K562 (cell line): ENCODE measurements around the gene CPPED1. TPM values are rescaled to one million over a fixed set of nuclear protein-coding genes. Genes with fewer than 3 reads are reported as not detected.

Experiments
- ATAC-seq: fragments of 200-7000 bp; cut with Tn5 transposase; 3 replicates; pipeline ENCODE4 v1.9.1; 2020; ENCODE audit warnings: moderate library complexity
- BruUV-seq: library from RNA; stranded (reverse); fragments of 400-500 nt; replicated peaks from 2 replicates; lab custom pipeline; 2021; lab: Mats Ljungman, UMichigan
- CTCF ChIA-PET: fragments of 300-600 bp; formaldehyde crosslinking; extraction: SDS; loops from one replicate; lab custom pipeline; 2021; ENCODE audit warnings: low intra/inter-chr PET ratio; lab: Yijun Ruan, JAX
- POLR2A ChIA-PET: fragments of 300-600, 350-650 bp; sonication (Branson Sonifier 250); formaldehyde crosslinking; extraction: SDS; loops from one replicate; lab custom pipeline; 2021; ENCODE audit warnings: antibody characterized with exemption, inconsistent platforms; lab: Yijun Ruan, JAX
- DNase-seq, 4 experiments: peaks; one replicate each; pipeline versions ENCODE4 v3.0.0 to v3.0.0-alpha.2; 2011 to 2018; ENCODE audit warnings: low spot score in 3 of 4, mixed read lengths in 3 of 4; ENCODE audit errors: extremely low read depth in 1 of 4
- FAIRE-seq: peaks from 2 replicates; lab custom pipeline; 2011; peaks lifted over from hg19 to GRCh38; lab: Jason Lieb, UNC
- H2AFZ ChIP-seq: 2 replicates; pipeline ENCODE4 v1.6.0; 2011; ENCODE audit warnings: low read depth, low read length, control low read depth, inconsistent platforms
- H3K27ac ChIP-seq: fragments of 200-600 bp; 3 replicates; pipeline ENCODE4 v1.8.0; 2011; ENCODE audit warnings: low read depth, mild to moderate bottlenecking, control low read depth, inconsistent platforms, low read length, moderate library complexity, mixed read lengths; ENCODE audit errors: extremely low read depth
- H3K27me3 ChIP-seq, 2 experiments: fragments of 300-600 bp in 1 of 2; 2 replicates in 1 of 2; 3 replicates in 1 of 2; pipeline versions ENCODE4 v1.6.0 to v1.8.0; 2011; ENCODE audit warnings: inconsistent platforms in 2 of 2, low read length in 2 of 2, mild to moderate bottlenecking in 1 of 2, mixed read lengths in 1 of 2, moderate library complexity in 1 of 2; ENCODE audit not compliant: control insufficient read depth in 2 of 2, insufficient read depth in 2 of 2
- H3K36me3 ChIP-seq: fragments of 300-600 bp; 3 replicates; pipeline ENCODE4 v1.8.0; 2011; ENCODE audit warnings: mild to moderate bottlenecking, low read length, inconsistent platforms; ENCODE audit not compliant: control insufficient read depth, insufficient read depth
- H3K4me1 ChIP-seq, 2 experiments: fragments of 200-600 bp in 1 of 2; replicated peaks in 1 of 2; 2 replicates in 1 of 2; 3 replicates in 1 of 2; pipeline versions ENCODE4 v1.5.1 to v1.8.0; 2011; ENCODE audit warnings: inconsistent platforms in 2 of 2, low read length in 2 of 2, mild to moderate bottlenecking in 1 of 2, mixed read lengths in 1 of 2, moderate library complexity in 1 of 2; ENCODE audit not compliant: control insufficient read depth in 2 of 2, insufficient read depth in 2 of 2
- H3K4me2 ChIP-seq: 2 replicates; pipeline ENCODE4 v1.6.1; 2011; ENCODE audit warnings: low read length, control low read depth, inconsistent platforms, mixed read lengths; ENCODE audit not compliant: insufficient read depth
- H3K4me3 ChIP-seq: fragments of 200-600 bp; sonication (generic), shearing (Covaris generic); 2 replicates; pipeline ENCODE4 v1.5.1; 2016; ENCODE audit warnings: control low read depth, inconsistent platforms
- H3K79me2 ChIP-seq: fragments of 200-600 bp; 3 replicates; pipeline ENCODE4 v1.8.0; 2011; ENCODE audit warnings: low read length, inconsistent platforms; ENCODE audit not compliant: control insufficient read depth, insufficient read depth
- H3K9ac ChIP-seq, 2 experiments: 2 replicates each; pipeline versions ENCODE4 v1.6.0 to v1.6.1; 2011; ENCODE audit warnings: low read depth in 2 of 2, low read length in 2 of 2, control low read depth in 1 of 2, inconsistent platforms in 1 of 2, mild to moderate bottlenecking in 1 of 2, mixed read lengths in 1 of 2; ENCODE audit not compliant: insufficient read depth in 1 of 2
- H3K9me1 ChIP-seq: one replicate; pipeline ENCODE4 v1.6.0; 2011; ENCODE audit warnings: inconsistent platforms, mild to moderate bottlenecking, low read length, moderate library complexity; ENCODE audit not compliant: control insufficient read depth, insufficient read depth
- H3K9me3 ChIP-seq: replicated peaks from 2 replicates; pipeline ENCODE4 v1.5.1; 2011; ENCODE audit warnings: low read depth, low read length, inconsistent platforms; ENCODE audit not compliant: control insufficient read depth, insufficient read depth
- H4K20me1 ChIP-seq: replicated peaks from 2 replicates; pipeline ENCODE4 v1.6.1; 2011; ENCODE audit warnings: low read length, inconsistent platforms, mixed read lengths; ENCODE audit not compliant: control insufficient read depth, insufficient read depth
- ARNT ChIP-seq, 2 experiments: fragments of 450-650 bp; IDR thresholded peaks; 2 replicates each; pipeline ENCODE4 v1.6.1; 2016; ENCODE audit warnings: mild to moderate bottlenecking in 1 of 2
- FOS ChIP-seq: IDR thresholded peaks from 3 replicates; pipeline ENCODE4 v1.6.1; 2011; ENCODE audit not compliant: insufficient read length; ENCODE audit errors: extremely low read depth
- SPI1 ChIP-seq: IDR thresholded peaks from 2 replicates; pipeline ENCODE4 v1.6.1; 2011; ENCODE audit warnings: low read depth, low read length, control low read depth, borderline replicate concordance
- TEAD1 ChIP-seq, 2 experiments: fragments of 450-650 bp in 1 of 2; sonication (generic) in 1 of 2; formaldehyde crosslinking; IDR thresholded peaks; 2 replicates each; pipeline versions ENCODE4 v1.4.0 to v1.8.0; 2020 to 2022; ENCODE audit warnings: mild to moderate bottlenecking in 2 of 2, missing genetic modification reagents in 1 of 2
- ZNF12 ChIP-seq: sonication (generic); formaldehyde crosslinking; IDR thresholded peaks from 2 replicates; pipeline ENCODE4 v1.4.0; 2020; ENCODE audit warnings: mild to moderate bottlenecking, missing genetic modification reagents
- WGBS: fragments of 100-300 bp; shearing (Covaris generic); methylation state at CpG from one replicate; pipeline ENCODE4 v1.1.6; 2016; ENCODE audit warnings: low coverage, mixed read lengths; ENCODE audit not compliant: insufficient coverage; ENCODE audit errors: missing lambda C conversion rate; 5-methylcytosine and 5-hydroxymethylcytosine counted together
- in situ Hi-C: fragments of 300-500 bp; cut with MboI; formaldehyde crosslinking; loops from 4 replicates; pipeline ENCODE4 v1.15.0; 2018; ENCODE audit warnings: inconsistent platforms, mixed read lengths
- intact Hi-C: fragments of 100-400 bp; cut with micrococcal nuclease; formaldehyde crosslinking; loops from 2 replicates; pipeline ENCODE4 v1.14.2; 2022
- polyA plus RNA-seq, 8 experiments: library from polyadenylated mRNA; depleted of rRNA in 4 of 8; stranded (reverse) in 5 of 8; unstranded in 3 of 8; fragments of >200 nt; fragmentation: Nextera tagmentation in 2 of 8; fragmentation: Illumina TruSeq in 1 of 8; extraction: Ambion mirVana in 2 of 8; extraction: Trizol in 1 of 8; gene quantifications; 2 replicates each; pipeline versions ENCODE4 v1.2.1 to v1.2.3, GENCODE V29; 2011 to 2014; ENCODE audit warnings: inconsistent platforms in 1 of 8, missing spikeins in 1 of 8
- total RNA-seq, 7 experiments: library from RNA; depleted of rRNA in 6 of 7; stranded (reverse); fragments of >200 nt in 6 of 7; fragmentation: Illumina TruSeq in 2 of 7; extraction: Trizol in 2 of 7; gene quantifications; 2 replicates each; pipeline versions ENCODE4 v1.2.1 to v1.2.3, GENCODE V29; 2011 to 2021; ENCODE audit warnings: low replicate concordance in 1 of 7
- TF ChIP-seq, protein P1 (sequence below), 2 experiments: fragments of 450-650 bp; IDR thresholded peaks; 2 replicates each; pipeline ENCODE4 v1.6.1; 2016; ENCODE audit warnings: mild to moderate bottlenecking in 2 of 2, borderline replicate concordance in 1 of 2, low read depth in 1 of 2, moderate library complexity in 1 of 2

CPPED1 gene
- total and polyA plus RNA-seq, 9 of the 15 experiments (the other 6 are each of a cell fraction or from before 2014, with no cell fraction given): 7.5 to 25.7 (median 16.9) TPM

- TF ChIP-seq TEAD1 (CRISPR knock-in tag; IDR thresholded peaks at IDR 0.05): 0 out of 4 replicates have a peak, but pooled peaks of 1 of the 2 experiments have one; percentile 38
- TF ChIP-seq, all 486 proteins: peak for 5
Observed at GRCh38 chr16:12646098-12646489, 157.6 kb downstream of the CPPED1 start (continued).

- CTCF ChIA-PET: no interaction called here
- ATAC-seq: no peak
- H3K4me1 ChIP-seq: peaks cover 4 to 11% of the 10 kb centered on the region in 2 experiments; a peak in 4 of 5 replicates
Observed at GRCh38 chr16:12643034-12643455, 160.6 kb downstream of the CPPED1 start.

GRCh38 chr16:12639044-12639443, 164.6 kb downstream of the CPPED1 start:
- Histone ChIP-seq H3K9me1 (no peaks in the 10 kb centered on the region), H3K27me3 (no peaks in the 10 kb centered on the region), H3K9me3 (no peaks in the 10 kb centered on the region), H3K4me2 (no peak overlapping the region), H3K4me1 (no peaks in the 10 kb centered on the region), H2AFZ (no peak overlapping the region), H4K20me1 (no peaks in the 10 kb centered on the region), H3K9ac (no peak overlapping the region), H3K36me3 (no peaks in the 10 kb centered on the region), H3K79me2 (no peaks in the 10 kb centered on the region), H3K27ac (no peak overlapping the region), H3K4me3 (no peak overlapping the region)
- intact Hi-C loops (no loop called here), in situ Hi-C loops (no loop called here)
- no TSS peak for BruUV-seq
- DNase-seq (peak; percentile 22 to 75 (median 68)), FAIRE-seq (no peak), ATAC-seq (peak; percentile 60)
- ChIA-PET POLR2A (no interaction called here), CTCF (no interaction called here)
- 26% methylated on average over 4 of the region's 4 CpGs for WGBS
- peak; percentile 5 for TF ChIP-seq FOS
- TF ChIP-seq, protein P1, sequence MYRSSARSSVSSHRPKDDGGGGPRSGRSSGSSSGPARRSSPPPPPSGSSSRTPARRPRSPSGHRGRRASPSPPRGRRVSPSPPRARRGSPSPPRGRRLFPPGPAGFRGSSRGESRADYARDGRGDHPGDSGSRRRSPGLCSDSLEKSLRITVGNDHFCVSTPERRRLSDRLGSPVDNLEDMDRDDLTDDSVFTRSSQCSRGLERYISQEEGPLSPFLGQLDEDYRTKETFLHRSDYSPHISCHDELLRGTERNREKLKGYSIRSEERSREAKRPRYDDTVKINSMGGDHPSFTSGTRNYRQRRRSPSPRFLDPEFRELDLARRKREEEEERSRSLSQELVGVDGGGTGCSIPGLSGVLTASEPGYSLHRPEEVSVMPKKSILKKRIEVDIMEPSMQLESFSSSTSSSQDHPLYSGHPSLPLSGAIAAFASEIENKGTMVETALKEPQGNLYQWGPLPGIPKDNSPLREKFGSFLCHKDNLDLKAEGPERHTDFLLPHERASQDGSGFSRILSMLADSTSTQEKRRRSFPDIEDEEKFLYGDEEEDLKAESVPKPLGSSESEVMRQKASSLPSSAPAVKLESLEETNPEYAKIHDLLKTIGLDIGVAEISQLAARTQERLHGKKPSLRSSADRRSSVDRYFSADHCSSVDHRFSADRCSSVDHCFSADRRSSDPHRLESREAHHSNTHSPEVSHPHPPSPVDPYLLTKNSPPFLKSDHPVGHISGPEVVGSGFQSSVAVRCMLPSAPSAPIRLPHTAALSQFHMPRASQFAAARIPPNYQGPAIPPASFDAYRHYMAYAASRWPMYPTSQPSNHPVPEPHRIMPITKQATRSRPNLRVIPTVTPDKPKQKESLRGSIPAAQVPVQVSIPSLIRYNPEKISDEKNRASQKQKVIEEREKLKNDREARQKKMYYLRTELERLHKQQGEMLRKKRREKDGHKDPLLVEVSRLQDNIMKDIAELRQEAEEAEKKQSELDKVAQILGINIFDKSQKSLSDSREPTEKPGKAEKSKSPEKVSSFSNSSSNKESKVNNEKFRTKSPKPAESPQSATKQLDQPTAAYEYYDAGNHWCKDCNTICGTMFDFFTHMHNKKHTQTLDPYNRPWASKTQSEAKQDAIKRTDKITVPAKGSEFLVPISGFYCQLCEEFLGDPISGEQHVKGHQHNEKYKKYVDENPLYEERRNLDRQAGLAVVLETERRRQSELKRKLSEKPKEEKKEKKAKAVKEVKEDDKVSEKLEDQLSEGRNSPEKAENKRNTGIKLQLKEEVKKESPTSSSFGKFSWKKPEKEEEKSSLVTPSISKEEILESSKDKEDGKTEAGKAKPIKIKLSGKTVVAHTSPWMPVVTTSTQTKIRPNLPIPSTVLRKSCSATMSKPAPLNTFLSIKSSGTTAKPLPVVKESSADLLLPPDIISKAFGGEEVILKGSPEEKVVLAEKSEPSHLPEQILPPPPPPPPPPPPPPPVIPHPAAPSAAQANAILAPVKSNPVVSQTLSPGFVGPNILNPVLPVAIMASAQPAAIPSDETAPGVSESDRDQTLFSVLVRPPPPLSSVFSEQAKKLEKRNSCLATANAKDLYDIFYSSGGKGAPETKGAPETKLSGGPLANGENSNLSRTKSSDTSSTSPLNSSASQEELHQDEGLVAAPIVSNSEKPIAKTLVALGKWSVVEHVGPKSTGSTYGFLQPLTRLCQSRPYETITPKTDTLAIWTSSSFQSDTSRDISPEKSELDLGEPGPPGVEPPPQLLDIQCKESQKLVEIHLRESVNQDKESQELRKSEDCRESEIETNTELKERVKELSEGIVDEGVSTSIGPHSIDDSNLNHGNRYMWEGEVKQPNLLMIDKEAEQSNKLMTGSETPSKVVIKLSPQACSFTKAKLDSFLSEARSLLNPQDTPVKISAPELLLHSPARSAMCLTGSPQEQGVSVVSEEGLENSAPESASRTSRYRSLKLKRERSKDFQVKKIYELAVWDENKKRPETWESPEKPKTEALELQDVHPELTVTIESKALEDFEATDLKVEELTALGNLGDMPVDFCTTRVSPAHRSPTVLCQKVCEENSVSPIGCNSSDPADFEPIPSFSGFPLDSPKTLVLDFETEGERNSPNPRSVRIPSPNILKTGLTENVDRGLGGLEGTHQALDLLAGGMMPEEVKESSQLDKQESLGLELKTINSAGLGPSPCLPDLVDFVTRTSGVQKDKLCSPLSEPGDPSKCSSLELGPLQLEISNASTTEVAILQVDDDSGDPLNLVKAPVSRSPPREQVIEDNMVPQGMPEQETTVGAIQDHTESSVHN (IDR thresholded peaks at IDR 0.05; ENCODE audit: borderline replicate concordance in 1 of 2, low read depth in 1 of 2): no peak

More at GRCh38 chr16:12643034-12643455, 160.6 kb downstream of the CPPED1 start:
- in situ Hi-C loops: no loop called here
- TF ChIP-seq SPI1: peak; percentile 44
- TF ChIP-seq ARNT (IDR thresholded peaks at IDR 0.05): no peak
- peak; percentile 98 for TF ChIP-seq ZNF12 (CRISPR knock-in tag)
- TF ChIP-seq, all 486 proteins: peak for 2
- FAIRE-seq (no peak), DNase-seq (no peak)
- POLR2A ChIA-PET: no interaction called here
- Histone ChIP-seq H3K9me3 (no peaks in the 10 kb centered on the region), H3K4me2 (no peak overlapping the region), H3K36me3 (no peaks in the 10 kb centered on the region), H4K20me1 (no peaks in the 10 kb centered on the region), H2AFZ (no peak overlapping the region), H3K9me1 (no peaks in the 10 kb centered on the region), H3K9ac (no peak overlapping the region), H3K4me3 (no peak overlapping the region), H3K27me3 (no peaks in the 10 kb centered on the region), H3K27ac (no peak overlapping the region), H3K79me2 (no peaks in the 10 kb centered on the region)
- WGBS: 26% methylated on average over 8 of the region's 8 CpGs
- intact Hi-C loops: no loop called here
- no TSS peak for BruUV-seq
